ENCODE measurements around the gene PHC2. TPM values are rescaled to one million over a fixed set of nuclear protein-coding genes. Genes with fewer than 3 reads are reported as not detected.
A peak's percentile ranks its signal among the peaks of the same experiment; 100 is the strongest.

The PHC2 gene
- total and polyA plus RNA-seq, 7 experiments from 2014 or later, result 10.0 to 45.5 (median 35.0) TPM

DNA sequence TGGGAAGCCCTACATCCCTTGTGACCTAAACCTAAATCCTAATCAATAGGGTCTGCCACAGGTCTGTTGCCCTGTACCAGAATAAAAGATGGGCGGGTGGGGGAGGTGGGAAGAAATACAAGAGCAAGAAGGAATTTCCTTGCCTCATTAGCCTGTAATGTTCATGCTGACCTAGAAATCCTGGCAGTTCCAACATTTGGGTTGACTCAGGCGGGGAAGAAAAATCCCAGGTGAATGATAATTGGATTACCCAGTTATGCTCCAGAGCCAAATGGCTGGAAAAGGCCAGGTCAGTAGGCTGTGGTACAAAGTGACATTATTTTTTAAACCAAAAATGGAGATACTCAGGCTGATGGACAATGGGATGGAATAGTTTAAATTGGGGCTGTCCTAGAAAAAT is 82.7 kb downstream of the PHC2 start:
- H3K4me3 ChIP-seq (ENCODE audit: low read length), result peak overlapping the region; percentile 61
- H3K4me1 Mint-ChIP-seq, result peaks cover 32 to 63% (median 54%) of the 10 kb centered on the region in 7 donors
- no peaks in the 10 kb centered on the region for H3K9me3 Mint-ChIP-seq
- ChIA-PET CTCF (interaction anchor here (0.8 kb wide), 1 partner anchor 527 kb away, joined by 3 read pairs; no protein-coding TSS in a partner anchor), POLR2A (interaction anchor here (1.3 to 2.0 kb wide), 2 partner anchors 8 to 52 kb away, joined by 4 to 7 read pairs; no protein-coding TSS in a partner anchor)
- intact Hi-C loops (cut with micrococcal nuclease), result loop anchor here (2.0 to 5.0 kb wide), 4 partner anchors 91 to 531 kb away; partner anchors contain the start of genes ZNF362 (in 2 of the 2), S100PBP (in 1 of the 2), YARS1 (in 1 of the 2) and ZSCAN20 (in 1 of the 2)
- H3K36me3 Mint-ChIP-seq, result peaks cover 0 to 13% (median 0%) of the 10 kb centered on the region in 5 donors
- H3K4me1 ChIP-seq (ENCODE audit: control insufficient read depth in 2 of 2, insufficient read depth in 2 of 2, low read length in 2 of 2), result peaks cover 23 to 25% of the 10 kb centered on the region in 2 donors
- H3K27me3 Mint-ChIP-seq, result peaks cover 0 to 7% (median 0%) of the 10 kb centered on the region in 5 donors
- ATAC-seq (no peak), DNase-seq (no peak)
- no peaks in the 10 kb centered on the region for H3K27me3 ChIP-seq (ENCODE audit: control insufficient read depth in 2 of 2, insufficient read depth in 2 of 2, low read length in 2 of 2)
- H3K36me3 ChIP-seq (ENCODE audit: control insufficient read depth in 2 of 3, insufficient read depth in 3 of 3, low read length in 3 of 3), result no peaks in the 10 kb centered on the region
- H3K9me3 ChIP-seq (ENCODE audit: control insufficient read depth in 2 of 3, low read length in 3 of 3), result no peaks in the 10 kb centered on the region
- peak overlapping the region; percentile 60 for H3K27ac ChIP-seq (ENCODE audit: low read depth, low read length)
- H3K27ac Mint-ChIP-seq, result peak overlapping the region in 7 of 9 donors; percentile 76 to 94 (median 89)
- H3K4me3 Mint-ChIP-seq, result peak overlapping the region; percentile 85 to 98 (median 90)

DNA sequence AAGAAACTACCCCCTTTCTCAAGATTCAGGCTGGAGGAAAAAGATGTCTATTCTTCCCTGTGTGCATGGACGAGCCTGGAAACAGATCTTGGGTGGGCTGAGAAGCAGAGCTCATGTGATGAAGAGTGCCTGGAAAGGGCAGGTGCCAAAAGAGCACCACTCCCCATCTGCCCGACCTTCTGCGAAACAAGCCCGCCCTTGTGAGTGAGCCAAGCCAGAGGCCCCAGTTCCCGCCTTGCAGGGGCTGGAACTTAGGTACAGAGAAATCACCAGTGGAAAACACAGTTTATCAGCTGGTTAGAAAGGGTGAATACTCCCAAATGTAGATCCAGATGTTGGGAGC is 83.3 kb downstream of the PHC2 start:
- intact Hi-C loops (cut with micrococcal nuclease), result loop anchor here in 1 of 2 donors (5.0 kb wide), 1 partner anchor 125 kb away; the partner anchor contains the start of gene ZSCAN20
- ATAC-seq, result no peak
- Histone ChIP-seq H3K27ac (ENCODE audit: low read depth, low read length) (no peak overlapping the region), H3K4me1 (ENCODE audit: control insufficient read depth in 2 of 2, insufficient read depth in 2 of 2, low read length in 2 of 2) (peaks cover 23 to 25% of the 10 kb centered on the region in 2 donors), H3K27me3 (ENCODE audit: control insufficient read depth in 2 of 2, insufficient read depth in 2 of 2, low read length in 2 of 2) (no peaks in the 10 kb centered on the region), H3K9me3 (ENCODE audit: control insufficient read depth in 2 of 3, low read length in 3 of 3) (no peaks in the 10 kb centered on the region), H3K36me3 (ENCODE audit: control insufficient read depth in 2 of 3, insufficient read depth in 3 of 3, low read length in 3 of 3) (no peaks in the 10 kb centered on the region), H3K4me3 (ENCODE audit: low read length) (no peak overlapping the region)
- H3K9me3 Mint-ChIP-seq, result no peaks in the 10 kb centered on the region
- peak overlapping the region in 6 of 9 donors; percentile 0 to 76 (median 19) for H3K27ac Mint-ChIP-seq
- peak overlapping the region; percentile 12 to 96 (median 86) for H3K4me3 Mint-ChIP-seq
- no peak for DNase-seq
- peaks cover 0 to 7% (median 0%) of the 10 kb centered on the region in 5 donors for H3K27me3 Mint-ChIP-seq
- H3K36me3 Mint-ChIP-seq, result peaks cover 0 to 13% (median 0%) of the 10 kb centered on the region in 5 donors
- H3K4me1 Mint-ChIP-seq, result peaks cover 32 to 67% (median 57%) of the 10 kb centered on the region in 7 donors
- POLR2A ChIA-PET, result no interaction called here
- CTCF ChIA-PET, result no interaction called here

DNA sequence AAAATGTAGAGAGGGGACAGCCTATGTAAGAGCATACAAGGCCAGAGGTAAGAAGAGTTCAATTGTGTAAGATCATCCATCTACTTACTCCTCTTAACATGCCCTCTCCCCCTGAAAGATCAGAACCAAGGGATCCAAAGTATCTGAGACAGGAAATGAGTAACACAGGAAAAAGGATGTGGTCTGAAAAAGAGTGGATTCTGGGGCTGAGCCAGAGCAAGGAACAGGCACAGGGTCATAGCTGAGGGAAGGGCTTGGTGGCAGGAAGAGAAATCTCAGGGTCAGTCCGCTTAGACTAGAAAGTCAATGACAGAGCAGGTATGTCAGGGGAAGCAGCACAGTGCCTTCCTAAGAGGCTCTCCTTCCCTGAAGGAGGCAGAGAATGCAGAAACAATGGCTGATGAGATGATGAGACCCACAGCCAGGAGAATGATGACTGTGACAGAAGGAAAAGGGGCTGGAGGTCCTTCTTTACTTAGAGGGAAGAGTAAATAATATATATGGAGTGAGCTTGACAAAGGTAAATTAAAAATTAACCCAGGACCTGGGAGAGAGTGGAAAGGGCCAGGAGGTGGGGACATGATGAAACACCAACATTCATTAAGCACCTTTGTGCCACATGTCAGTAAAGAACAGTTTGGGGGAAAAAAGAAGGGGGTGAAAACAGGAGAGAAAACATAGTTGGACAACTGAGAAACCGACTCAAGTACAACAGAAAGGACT is 83.8 kb downstream of the PHC2 start:
- peaks cover 0 to 7% (median 0%) of the 10 kb centered on the region in 5 donors for H3K27me3 Mint-ChIP-seq
- CTCF ChIA-PET, result no interaction called here
- DNase-seq, result no peak
- no peak overlapping the region for H3K4me3 ChIP-seq (ENCODE audit: low read length)
- H3K9me3 ChIP-seq (ENCODE audit: control insufficient read depth in 2 of 3, low read length in 3 of 3), result no peaks in the 10 kb centered on the region
- H3K27me3 ChIP-seq (ENCODE audit: control insufficient read depth in 2 of 2, insufficient read depth in 2 of 2, low read length in 2 of 2), result no peaks in the 10 kb centered on the region
- peaks cover 32 to 69% (median 59%) of the 10 kb centered on the region in 7 donors for H3K4me1 Mint-ChIP-seq
- ATAC-seq, result no peak
- intact Hi-C loops (cut with micrococcal nuclease), result loop anchor here in 1 of 2 donors (5.0 kb wide), 1 partner anchor 125 kb away; the partner anchor contains the start of gene ZSCAN20
- H3K4me1 ChIP-seq (ENCODE audit: control insufficient read depth in 2 of 2, insufficient read depth in 2 of 2, low read length in 2 of 2), result peaks cover 23 to 25% of the 10 kb centered on the region in 2 donors
- POLR2A ChIA-PET, result no interaction called here
- H3K36me3 ChIP-seq (ENCODE audit: control insufficient read depth in 2 of 3, insufficient read depth in 3 of 3, low read length in 3 of 3), result peaks cover 0 to 5% (median 0%) of the 10 kb centered on the region in 3 experiments
- no peak overlapping the region for H3K27ac ChIP-seq (ENCODE audit: low read depth, low read length)
- H3K4me3 Mint-ChIP-seq, result peak overlapping the region; percentile 60 to 96 (median 86)
- peak overlapping the region; percentile 0 to 78 (median 31) for H3K27ac Mint-ChIP-seq
- H3K9me3 Mint-ChIP-seq, result no peaks in the 10 kb centered on the region
- H3K36me3 Mint-ChIP-seq, result peaks cover 0 to 13% (median 0%) of the 10 kb centered on the region in 5 donors

DNA sequence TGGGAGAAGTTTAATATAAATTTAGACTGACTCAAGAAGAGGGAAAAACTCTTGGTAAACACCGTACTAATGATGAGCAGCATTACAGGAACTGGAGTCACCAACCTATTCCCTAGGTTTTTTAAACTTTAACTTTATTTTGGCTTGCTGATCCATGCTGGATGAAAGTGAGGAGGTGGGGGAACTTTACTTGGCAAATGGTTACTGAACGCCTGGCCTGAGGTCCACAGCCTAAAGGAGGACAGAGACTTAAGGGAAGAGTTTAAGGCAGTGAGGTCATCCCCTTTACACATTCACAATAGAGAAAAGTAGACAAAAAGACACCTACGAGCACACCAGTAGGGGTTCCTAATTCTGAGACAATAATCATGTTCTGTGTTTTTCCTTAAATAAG is 84.4 kb downstream of the PHC2 start:
- Histone ChIP-seq H3K4me1 (ENCODE audit: control insufficient read depth in 2 of 2, insufficient read depth in 2 of 2, low read length in 2 of 2) (peaks cover 23 to 25% of the 10 kb centered on the region in 2 donors), H3K27ac (ENCODE audit: low read depth, low read length) (no peak overlapping the region), H3K4me3 (ENCODE audit: low read length) (no peak overlapping the region), H3K27me3 (ENCODE audit: control insufficient read depth in 2 of 2, insufficient read depth in 2 of 2, low read length in 2 of 2) (no peaks in the 10 kb centered on the region), H3K36me3 (ENCODE audit: control insufficient read depth in 2 of 3, insufficient read depth in 3 of 3, low read length in 3 of 3) (peaks cover 0 to 5% (median 0%) of the 10 kb centered on the region in 3 experiments), H3K9me3 (ENCODE audit: control insufficient read depth in 2 of 3, low read length in 3 of 3) (no peaks in the 10 kb centered on the region)
- ATAC-seq (no peak), DNase-seq (no peak)
- POLR2A ChIA-PET, result no interaction called here
- Mint-ChIP-seq H3K4me3 (peak overlapping the region; percentile 60 to 96 (median 86)), H3K27me3 (peaks cover 0 to 7% (median 0%) of the 10 kb centered on the region in 5 donors), H3K36me3 (peaks cover 0 to 13% (median 0%) of the 10 kb centered on the region in 5 donors), H3K4me1 (peaks cover 32 to 73% (median 62%) of the 10 kb centered on the region in 7 donors), H3K9me3 (no peaks in the 10 kb centered on the region), H3K27ac (peak overlapping the region in 4 of 9 donors; percentile 19 to 69 (median 22))
- intact Hi-C loops (cut with micrococcal nuclease), result loop anchor here in 1 of 2 donors (5.0 kb wide), 1 partner anchor 126 kb away; the partner anchor contains the start of gene ZSCAN20
- CTCF ChIA-PET, result no interaction called here

DNA sequence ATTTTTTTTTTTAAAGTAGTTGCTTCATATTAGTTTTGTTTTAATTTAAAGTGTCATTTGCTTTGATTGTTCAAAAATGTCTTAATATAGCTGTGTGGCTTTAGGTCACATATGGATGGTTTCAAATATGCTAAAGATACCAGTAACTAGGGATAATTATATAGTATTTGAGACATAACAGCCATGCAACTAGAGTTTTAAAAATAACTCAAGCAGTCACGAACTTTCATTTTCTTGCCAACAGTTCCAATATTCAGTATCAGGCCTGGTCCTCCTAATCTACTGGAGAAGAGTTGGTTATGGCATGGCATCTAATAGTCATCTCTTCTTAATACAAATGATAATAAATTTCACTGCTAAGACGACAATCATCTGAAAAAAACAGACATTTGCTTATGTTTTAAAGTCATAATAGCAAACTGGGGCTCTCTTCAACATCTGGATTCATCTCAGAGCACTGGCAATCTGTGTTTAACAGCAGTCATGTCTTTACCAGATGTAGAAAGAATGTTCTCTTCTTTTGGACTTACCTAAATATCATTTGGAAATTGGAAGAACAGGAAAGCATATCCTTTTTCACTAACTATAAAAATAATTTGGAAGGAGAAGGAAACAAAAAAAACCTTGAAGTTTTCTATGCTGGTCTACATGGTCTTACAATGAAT is 85.9 kb downstream of the PHC2 start:
- Mint-ChIP-seq H3K4me1 (peaks cover 34 to 72% (median 67%) of the 10 kb centered on the region in 7 donors), H3K27me3 (no peaks in the 10 kb centered on the region), H3K4me3 (peak overlapping the region in 1 of 10 donors; percentile 36), H3K36me3 (peaks cover 0 to 18% (median 0%) of the 10 kb centered on the region in 5 donors), H3K9me3 (no peaks in the 10 kb centered on the region), H3K27ac (no peak overlapping the region)
- Histone ChIP-seq H3K4me1 (ENCODE audit: control insufficient read depth in 2 of 2, insufficient read depth in 2 of 2, low read length in 2 of 2) (peaks cover 20 to 23% of the 10 kb centered on the region in 2 donors), H3K27ac (ENCODE audit: low read depth, low read length) (no peak overlapping the region), H3K9me3 (ENCODE audit: control insufficient read depth in 2 of 3, low read length in 3 of 3) (no peaks in the 10 kb centered on the region), H3K4me3 (ENCODE audit: low read length) (no peak overlapping the region), H3K27me3 (ENCODE audit: control insufficient read depth in 2 of 2, insufficient read depth in 2 of 2, low read length in 2 of 2) (no peaks in the 10 kb centered on the region), H3K36me3 (ENCODE audit: control insufficient read depth in 2 of 3, insufficient read depth in 3 of 3, low read length in 3 of 3) (peaks cover 0 to 5% (median 0%) of the 10 kb centered on the region in 3 experiments)
- no peak for DNase-seq
- intact Hi-C loops (cut with micrococcal nuclease), result loop anchor here in 1 of 2 donors (5.0 kb wide), 1 partner anchor 127 kb away; the partner anchor contains the start of gene ZSCAN20
- no peak for ATAC-seq
- CTCF ChIA-PET, result no interaction called here
- POLR2A ChIA-PET, result interaction anchor here (1.0 kb wide), 1 partner anchor 32 kb away, joined by 3 read pairs; no protein-coding TSS in a partner anchor

DNA sequence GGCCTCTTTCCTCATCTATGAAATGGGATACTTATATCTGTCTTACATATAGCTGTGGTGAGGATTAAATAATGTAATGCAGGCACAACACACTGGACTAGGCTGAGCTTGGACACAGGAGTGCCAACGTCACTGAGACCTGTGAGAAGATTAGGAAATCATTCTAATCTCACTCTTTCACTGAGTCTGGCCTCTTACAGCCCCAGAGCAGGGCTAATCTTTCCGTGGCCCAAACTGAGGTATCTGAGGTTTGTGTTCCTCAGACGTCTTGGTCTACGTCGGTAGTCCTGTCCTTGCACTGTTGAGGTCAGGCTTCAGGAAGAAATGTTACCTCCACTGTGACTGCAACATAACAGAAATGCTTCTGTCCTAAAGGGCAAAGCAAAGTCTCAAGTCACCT is 87.4 kb downstream of the PHC2 start:
- Histone ChIP-seq H3K4me3 (ENCODE audit: low read length) (no peak overlapping the region), H3K4me1 (ENCODE audit: control insufficient read depth in 2 of 2, insufficient read depth in 2 of 2, low read length in 2 of 2) (peaks cover 19 to 22% of the 10 kb centered on the region in 2 donors), H3K36me3 (ENCODE audit: control insufficient read depth in 2 of 3, insufficient read depth in 3 of 3, low read length in 3 of 3) (peaks cover 0 to 5% (median 0%) of the 10 kb centered on the region in 3 experiments), H3K27me3 (ENCODE audit: control insufficient read depth in 2 of 2, insufficient read depth in 2 of 2, low read length in 2 of 2) (no peaks in the 10 kb centered on the region), H3K27ac (ENCODE audit: low read depth, low read length) (no peak overlapping the region), H3K9me3 (ENCODE audit: control insufficient read depth in 2 of 3, low read length in 3 of 3) (no peaks in the 10 kb centered on the region)
- Mint-ChIP-seq H3K9me3 (no peaks in the 10 kb centered on the region), H3K4me3 (no peak overlapping the region), H3K36me3 (peaks cover 0 to 16% (median 0%) of the 10 kb centered on the region in 5 donors), H3K27ac (no peak overlapping the region), H3K4me1 (peaks cover 39 to 80% (median 74%) of the 10 kb centered on the region in 7 donors), H3K27me3 (no peaks in the 10 kb centered on the region)
- DNase-seq (no peak), ATAC-seq (no peak)
- ChIA-PET POLR2A (no interaction called here), CTCF (no interaction called here)
- intact Hi-C loops (cut with micrococcal nuclease), result no loop called here

Data from naive thymus-derived CD4-positive, alpha-beta T cell (primary cell).